HepG2 (cell line): ENCODE measurements around the gene MCAT. TPM values are rescaled to one million over a fixed set of nuclear protein-coding genes. Genes with fewer than 3 reads are reported as not detected.

ENCODE experiments used
- FOSL2 ChIP-seq: sonication (generic); formaldehyde crosslinking; IDR thresholded peaks from 2 replicates; pipeline ENCODE4 v1.4.0; 2020; ENCODE audit warnings: missing genetic modification reagents
- FOXO4 ChIP-seq: sonication (generic); formaldehyde crosslinking; conservative IDR thresholded peaks from 2 replicates; pipeline ENCODE4 v1.8.1; 2023; ENCODE audit warnings: missing genetic modification reagents
- HBP1 ChIP-seq: IDR thresholded peaks from 2 replicates; pipeline ENCODE4 v1.6.1; 2016; ENCODE audit warnings: low read depth, control low read depth
- HNF4A ChIP-seq: sonication (generic); formaldehyde crosslinking; IDR thresholded peaks from 2 replicates; pipeline ENCODE4 v1.4.0; 2020; ENCODE audit warnings: missing genetic modification reagents
- NR0B2 ChIP-seq: sonication (generic); formaldehyde crosslinking; IDR thresholded peaks from 2 replicates; pipeline ENCODE4 v1.4.0; 2020; ENCODE audit warnings: mild to moderate bottlenecking, missing genetic modification reagents
- NR2F2 ChIP-seq: IDR thresholded peaks from 2 replicates; pipeline ENCODE4 v1.6.1; 2012; ENCODE audit warnings: low read depth, inconsistent platforms, borderline replicate concordance
- NR2F6 ChIP-seq, 2 experiments: IDR thresholded peaks; 2 replicates each; pipeline ENCODE4 v1.6.1; 2016; ENCODE audit warnings: antibody characterized with exemption in 1 of 2, mild to moderate bottlenecking in 1 of 2
- PHF21A ChIP-seq: sonication (generic); formaldehyde crosslinking; IDR thresholded peaks from 2 replicates; pipeline ENCODE4 v1.5.0; 2020; ENCODE audit warnings: mild to moderate bottlenecking, missing genetic modification reagents
- RXRB ChIP-seq: IDR thresholded peaks from 2 replicates; pipeline ENCODE4 v1.6.1; 2016; ENCODE audit warnings: borderline replicate concordance, missing genetic modification reagents, missing compliant biosample characterization
- SP140L ChIP-seq: sonication (generic); formaldehyde crosslinking; IDR thresholded peaks from 2 replicates; pipeline ENCODE4 v1.4.0; 2020; ENCODE audit warnings: missing genetic modification reagents, borderline replicate concordance
- TBL1XR1 ChIP-seq: fragments of 150-350 bp; IDR thresholded peaks from 2 replicates; pipeline ENCODE4 v1.6.1; 2014; ENCODE audit warnings: borderline replicate concordance, low read length; ENCODE audit not compliant: partially characterized antibody
- TFAP4 ChIP-seq: sonication (generic); IDR thresholded peaks from 2 replicates; pipeline ENCODE4 v1.6.1; 2016; ENCODE audit warnings: low read depth, borderline replicate concordance
- ZNF326 ChIP-seq: sonication (generic); formaldehyde crosslinking; IDR thresholded peaks from 2 replicates; pipeline ENCODE4 v1.4.0; 2020; ENCODE audit warnings: missing genetic modification reagents, borderline replicate concordance
- ZNF34 ChIP-seq: sonication (generic); formaldehyde crosslinking; IDR thresholded peaks from 2 replicates; pipeline ENCODE4 v1.4.0; 2020; ENCODE audit warnings: mild to moderate bottlenecking, missing genetic modification reagents, borderline replicate concordance
- ZNF451 ChIP-seq: sonication (generic); formaldehyde crosslinking; IDR thresholded peaks from 2 replicates; pipeline ENCODE4 v1.5.0; 2020; ENCODE audit warnings: mild to moderate bottlenecking, missing genetic modification reagents
- ZNF678 ChIP-seq: sonication (generic); formaldehyde crosslinking; IDR thresholded peaks from 2 replicates; pipeline ENCODE4 v1.4.0; 2020; ENCODE audit warnings: mild to moderate bottlenecking, missing genetic modification reagents
- ZNF703 ChIP-seq: sonication (generic); formaldehyde crosslinking; IDR thresholded peaks from 2 replicates; pipeline ENCODE4 v1.5.1; 2020; ENCODE audit warnings: missing genetic modification reagents, mild to moderate bottlenecking, moderate library complexity, borderline replicate concordance
- ZNF713 ChIP-seq: sonication (generic); formaldehyde crosslinking; IDR thresholded peaks from 2 replicates; pipeline ENCODE4 v1.4.0; 2020; ENCODE audit warnings: mild to moderate bottlenecking, missing genetic modification reagents
- ZSCAN31 ChIP-seq: sonication (generic); formaldehyde crosslinking; IDR thresholded peaks from 2 replicates; pipeline ENCODE4 v1.5.0; 2020; ENCODE audit warnings: low read depth, mild to moderate bottlenecking, missing genetic modification reagents
- polyA plus RNA-seq, 8 experiments: library from polyadenylated mRNA; depleted of rRNA in 3 of 8; stranded (reverse) in 7 of 8; unstranded in 1 of 8; fragments of >200 nt; fragmentation: Illumina TruSeq in 4 of 8; extraction: Trizol in 4 of 8; gene quantifications; 2 replicates each; pipeline versions ENCODE4 v1.2.1 to v1.2.3, GENCODE V29; 2011 to 2016; ENCODE audit warnings: low read depth in 4 of 8, missing spikeins in 1 of 8, mixed read lengths in 1 of 8; ENCODE audit not compliant: insufficient read depth in 1 of 8
- total RNA-seq, 5 experiments: library from RNA; depleted of rRNA; stranded (reverse); fragments of >200 nt; fragmentation: Illumina TruSeq; extraction: Trizol; gene quantifications; 2 replicates each; pipeline ENCODE4 v1.2.3, GENCODE V29; 2016; ENCODE audit warnings: low read depth in 1 of 5
- TF ChIP-seq, protein P1 (sequence below): sonication (generic); formaldehyde crosslinking; conservative IDR thresholded peaks from 2 replicates; pipeline ENCODE4 v1.4.0; 2020; ENCODE audit warnings: missing genetic modification reagents
- TF ChIP-seq, protein P2 (sequence below): sonication (generic); formaldehyde crosslinking; conservative IDR thresholded peaks from 2 replicates; pipeline ENCODE4 v1.5.0; 2020; ENCODE audit warnings: missing genetic modification reagents

MCAT gene
- total and polyA plus RNA-seq, 2 of the 13 experiments (the other 11 are each of a cell fraction or from before 2014, with no cell fraction given) = 9.3 to 16.7 TPM

DNA sequence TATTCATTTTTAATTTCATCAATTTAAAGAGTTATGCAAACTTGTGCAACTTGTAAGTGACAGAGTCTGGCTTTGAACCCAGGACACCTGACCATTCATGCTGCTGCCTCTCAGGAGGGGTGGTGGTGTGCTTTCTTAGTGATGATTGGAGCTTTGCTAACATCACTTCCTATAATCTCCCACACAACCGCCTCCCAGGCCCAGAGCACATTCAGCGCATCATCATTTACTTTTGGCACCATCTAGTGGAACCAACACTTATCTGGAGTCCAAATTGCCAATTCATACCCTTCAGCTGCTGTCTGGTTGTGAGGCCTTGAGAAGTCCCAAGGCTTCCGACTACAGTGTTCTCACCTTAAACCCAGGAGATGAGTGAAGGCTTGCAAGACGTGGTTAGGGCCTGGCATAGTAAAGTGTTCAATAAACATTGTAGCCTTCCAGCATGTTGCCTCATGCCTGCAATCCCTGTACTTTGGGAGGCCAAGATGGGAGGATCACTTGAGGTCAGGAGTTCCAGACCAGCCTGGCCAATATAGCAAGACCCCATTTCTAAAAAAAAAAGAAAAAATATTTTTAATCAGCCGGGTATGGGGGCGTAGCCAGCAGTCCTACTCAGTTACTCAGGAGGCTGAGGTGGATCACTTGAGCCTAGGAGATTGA is 52.9 kb downstream of the MCAT start (continued):
- TF ChIP-seq FOXO4 (CRISPR knock-in tag) = no peak
- TF ChIP-seq, protein P1, sequence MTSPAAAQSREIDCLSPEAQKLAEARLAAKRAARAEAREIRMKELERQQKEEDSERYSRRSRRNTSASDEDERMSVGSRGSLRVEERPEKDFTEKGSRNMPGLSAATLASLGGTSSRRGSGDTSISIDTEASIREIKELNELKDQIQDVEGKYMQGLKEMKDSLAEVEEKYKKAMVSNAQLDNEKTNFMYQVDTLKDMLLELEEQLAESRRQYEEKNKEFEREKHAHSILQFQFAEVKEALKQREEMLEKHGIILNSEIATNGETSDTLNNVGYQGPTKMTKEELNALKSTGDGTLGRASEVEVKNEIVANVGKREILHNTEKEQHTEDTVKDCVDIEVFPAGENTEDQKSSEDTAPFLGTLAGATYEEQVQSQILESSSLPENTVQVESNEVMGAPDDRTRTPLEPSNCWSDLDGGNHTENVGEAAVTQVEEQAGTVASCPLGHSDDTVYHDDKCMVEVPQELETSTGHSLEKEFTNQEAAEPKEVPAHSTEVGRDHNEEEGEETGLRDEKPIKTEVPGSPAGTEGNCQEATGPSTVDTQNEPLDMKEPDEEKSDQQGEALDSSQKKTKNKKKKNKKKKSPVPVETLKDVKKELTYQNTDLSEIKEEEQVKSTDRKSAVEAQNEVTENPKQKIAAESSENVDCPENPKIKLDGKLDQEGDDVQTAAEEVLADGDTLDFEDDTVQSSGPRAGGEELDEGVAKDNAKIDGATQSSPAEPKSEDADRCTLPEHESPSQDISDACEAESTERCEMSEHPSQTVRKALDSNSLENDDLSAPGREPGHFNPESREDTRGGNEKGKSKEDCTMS (CRISPR knock-in tag) = no peak
- TF ChIP-seq SP140L (CRISPR knock-in tag) = no peak
- TF ChIP-seq NR2F2 = no peak
- TF ChIP-seq HNF4A = no peak
- TF ChIP-seq TFAP4 = 0 out of 2 replicates have a peak, but pooled peaks have one; percentile 11
- peak; percentile 39; the same call in 1 of the 2 replicates for TF ChIP-seq FOSL2 (CRISPR knock-in tag)
- 0 out of 2 replicates have a peak, but pooled peaks have one; percentile 11 for TF ChIP-seq NR2F6 (IDR thresholded peaks at IDR 0.05)
- TF ChIP-seq NR2F6 (CRISPR knock-in tag; IDR thresholded peaks at IDR 0.05) = 0 out of 2 replicates have a peak, but pooled peaks have one; percentile 17
- no peak for TF ChIP-seq HBP1 (CRISPR knock-in tag)
- no peak for TF ChIP-seq ZNF678 (CRISPR knock-in tag)
- no peak for TF ChIP-seq PHF21A (CRISPR knock-in tag)
- TF ChIP-seq ZSCAN31 = no peak
- TF ChIP-seq ZNF34 (CRISPR knock-in tag) = no peak
- no peak for TF ChIP-seq ZNF703 (CRISPR knock-in tag)
- TF ChIP-seq RXRB (CRISPR knock-in tag) = peak; percentile 16; the same call in 1 of the 2 replicates
- TF ChIP-seq, protein P2, sequence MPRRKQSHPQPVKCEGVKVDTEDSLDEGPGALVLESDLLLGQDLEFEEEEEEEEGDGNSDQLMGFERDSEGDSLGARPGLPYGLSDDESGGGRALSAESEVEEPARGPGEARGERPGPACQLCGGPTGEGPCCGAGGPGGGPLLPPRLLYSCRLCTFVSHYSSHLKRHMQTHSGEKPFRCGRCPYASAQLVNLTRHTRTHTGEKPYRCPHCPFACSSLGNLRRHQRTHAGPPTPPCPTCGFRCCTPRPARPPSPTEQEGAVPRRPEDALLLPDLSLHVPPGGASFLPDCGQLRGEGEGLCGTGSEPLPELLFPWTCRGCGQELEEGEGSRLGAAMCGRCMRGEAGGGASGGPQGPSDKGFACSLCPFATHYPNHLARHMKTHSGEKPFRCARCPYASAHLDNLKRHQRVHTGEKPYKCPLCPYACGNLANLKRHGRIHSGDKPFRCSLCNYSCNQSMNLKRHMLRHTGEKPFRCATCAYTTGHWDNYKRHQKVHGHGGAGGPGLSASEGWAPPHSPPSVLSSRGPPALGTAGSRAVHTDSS = no peak
- TF ChIP-seq ZNF451 (CRISPR knock-in tag) = no peak
- no peak for TF ChIP-seq ZNF326
- TF ChIP-seq ZNF713 (CRISPR knock-in tag) = no peak
- no peak for TF ChIP-seq NR0B2 (CRISPR knock-in tag)
- TF ChIP-seq TBL1XR1 = no peak
